ENCODE data around the gene UQCRQ. TPM values are rescaled to one million over a fixed set of nuclear protein-coding genes. Genes with fewer than 3 reads are reported as not detected.

The UQCRQ gene
- polyA plus RNA-seq, 2 of the 4 experiments (the other 2 are of a cell fraction), result 441 to 500 TPM

- TF ChIP-seq KDM5A (IDR thresholded peaks at IDR 0.05), result no peak
- TF ChIP-seq ZNF302 (CRISPR knock-in tag; IDR thresholded peaks at IDR 0.05), result no peak
Measured at GRCh38 chr5:132856011-132856410, 10.4 kb upstream of the UQCRQ start (continued).

- Histone ChIP-seq H3K4me2 (no peak overlapping the region), H3K27ac (no peak overlapping the region), H3K9me3 (no peaks in the 10 kb centered on the region), H3K4me3 (no peak overlapping the region), H3K4me1 (no peaks in the 10 kb centered on the region)
- ChIA-PET POLR2A (interaction anchor here (0.5 kb wide), 1 partner anchor 8 kb away, joined by 6 read pairs; no protein-coding TSS in a partner anchor), CTCF (interaction anchor here (0.6 to 7.6 kb wide), 3 partner anchors 8 to 31 kb away, joined by 4 to 69 read pairs (median 13); partner anchors contain the start of gene SHROOM1)
- 14% methylated on average over 2 of the region's 2 CpGs for WGBS (ENCODE audit: missing lambda C conversion rate)
- DNase-seq (ENCODE audit: low read depth in 1 of 2, low spot score in 1 of 2), result no peak
- no peak for FAIRE-seq
- TF ChIP-seq ZNF302 (CRISPR knock-in tag; IDR thresholded peaks at IDR 0.05), result no peak
- TF ChIP-seq CBX8 (IDR thresholded peaks at IDR 0.05), result peak; percentile 79; the same call in 1 of the 2 replicates
- peak; percentile 70; the same call in 1 of the 2 replicates for TF ChIP-seq RNF2 (IDR thresholded peaks at IDR 0.05; ENCODE audit: borderline replicate concordance, low read depth)
- no peak for ATAC-seq
Measured at GRCh38 chr5:132859889-132860437, 6.5 kb upstream of the UQCRQ start.

- ATAC-seq (no peak), DNase-seq (ENCODE audit: low read depth in 1 of 2, low spot score in 1 of 2) (no peak), FAIRE-seq (no peak)
- ChIA-PET CTCF (interaction anchor here (4.0 to 7.6 kb wide), 2 partner anchors 9 to 32 kb away, joined by 13 to 69 read pairs; partner anchors contain the start of gene SHROOM1), POLR2A (no interaction called here)
- Histone ChIP-seq H3K4me2 (no peak overlapping the region), H3K27ac (no peak overlapping the region), H3K4me3 (no peak overlapping the region), H3K9me3 (no peaks in the 10 kb centered on the region), H3K4me1 (peaks cover 4% of the 10 kb centered on the region; the same call in 1 of the 3 replicates)
- WGBS (ENCODE audit: missing lambda C conversion rate), result 13% methylated on average over 5 of the region's 5 CpGs
- TF ChIP-seq ATOH8 (CRISPR knock-in tag; IDR thresholded peaks at IDR 0.05; ENCODE audit: low read depth), result no peak
- TF ChIP-seq MAFK (IDR thresholded peaks at IDR 0.05; ENCODE audit: partially characterized antibody), result no peak
- TF ChIP-seq CBX8 (IDR thresholded peaks at IDR 0.05), result no peak
- TF ChIP-seq ZNF302 (CRISPR knock-in tag; IDR thresholded peaks at IDR 0.05), result no peak
- TF ChIP-seq POLR2A (IDR thresholded peaks at IDR 0.05; ENCODE audit: low read length), result no peak
- no peak for TF ChIP-seq ELK1 (IDR thresholded peaks at IDR 0.05; ENCODE audit: low read depth, low read length)
- no peak for TF ChIP-seq E2F6 (IDR thresholded peaks at IDR 0.05; ENCODE audit: borderline replicate concordance, low read depth)
- TF ChIP-seq FOSB (CRISPR knock-in tag; IDR thresholded peaks at IDR 0.05), result no peak
- TF ChIP-seq TFCP2L1 (CRISPR knock-in tag; IDR thresholded peaks at IDR 0.05), result no peak
- no peak for TF ChIP-seq SREBF2 (IDR thresholded peaks at IDR 0.05)
- TF ChIP-seq ZC3H11A (IDR thresholded peaks at IDR 0.05), result no peak
Measured at GRCh38 chr5:132860742-132861141, 5.7 kb upstream of the UQCRQ start.

GRCh38 chr5:132865668-132866341 is 637 bp upstream of the UQCRQ start:
- 43% methylated on average over 29 of the region's 30 CpGs for WGBS (ENCODE audit: missing lambda C conversion rate)
- TF ChIP-seq CTCF (IDR thresholded peaks at IDR 0.05) (no peak), PHF8 (IDR thresholded peaks at IDR 0.05; ENCODE audit: borderline replicate concordance, low read depth) (peak; percentile 36; the same call in 1 of the 2 replicates), USF2 (IDR thresholded peaks at IDR 0.05) (0 out of 2 replicates have a peak, but pooled peaks have one; percentile 11), KDM1A (IDR thresholded peaks at IDR 0.05; ENCODE audit: low read depth) (no peak), SREBF2 (IDR thresholded peaks at IDR 0.05) (no peak), HMGXB4 (CRISPR knock-in tag; IDR thresholded peaks at IDR 0.05; ENCODE audit: borderline replicate concordance) (no peak; the same call in 1 of the 2 replicates), FOSL2 (IDR thresholded peaks at IDR 0.05) (no peak), FOSL2 (CRISPR knock-in tag; IDR thresholded peaks at IDR 0.05) (no peak), ZSCAN20 (CRISPR knock-in tag; IDR thresholded peaks at IDR 0.05) (no peak), TP53 (CRISPR knock-in tag; IDR thresholded peaks at IDR 0.05) (peak; percentile 84; the same call in 1 of the 2 replicates), HDAC2 (IDR thresholded peaks at IDR 0.05) (no peak)

More at GRCh38 chr5:132865668-132866341, 637 bp upstream of the UQCRQ start:
- POLR2A ChIA-PET, result interaction anchor here (0.6 to 1.4 kb wide), 8 partner anchors 23 to 186 kb away, joined by 3 to 9 read pairs (median 4); partner anchors contain the start of genes HSPA4 and SHROOM1
- FAIRE-seq (no peak), DNase-seq (ENCODE audit: low read depth in 1 of 2, low spot score in 1 of 2) (no peak), ATAC-seq (peak; percentile 60 to 71; a peak in 5 of 6 replicates)
- Histone ChIP-seq H3K9me3 (no peaks in the 10 kb centered on the region), H3K4me3 (peak overlapping the region; percentile 73), H3K4me1 (peaks cover 12% of the 10 kb centered on the region; the same call in 1 of the 3 replicates), H3K27ac (peak overlapping the region; percentile 92 to 95), H3K4me2 (peak overlapping the region; percentile 92)
- CTCF ChIA-PET, result interaction anchor here (0.6 to 7.6 kb wide), 10 partner anchors 9 to 339 kb away, joined by 3 to 69 read pairs (median 5); partner anchors contain the start of gene SHROOM1

Data from A549 (cell line).